ENCODE data around the gene SLC35F3.
"Not testable (repeated sequence)": the region's sequence is repeated elsewhere in the genome, so short reads cannot be mapped to it uniquely, and the experiment has no call there.

SLC35F3 gene

GRCh38 chr1:234111458-234112142 lies 207.1 kb downstream of the SLC35F3 start:
- peak in 1 of 3 donors; percentile 6 for DNase-seq

GRCh38 chr1:234114648-234115307 lies 210.3 kb downstream of the SLC35F3 start:
- DNase-seq = peak; percentile 70 to 85 (median 80)

GRCh38 chr1:234118911-234119310 lies 214.4 kb downstream of the SLC35F3 start:
- DNase-seq = no peak

GRCh38 chr1:234119431-234119830 lies 215.0 kb downstream of the SLC35F3 start:
- no peak for DNase-seq

GRCh38 chr1:234120327-234120944 lies 216.0 kb downstream of the SLC35F3 start:
- DNase-seq = no peak

GRCh38 chr1:234121659-234122058 lies 217.2 kb downstream of the SLC35F3 start:
- not testable (repeated sequence) for DNase-seq

GRCh38 chr1:234122571-234122970 lies 218.1 kb downstream of the SLC35F3 start:
- not testable (repeated sequence) for DNase-seq

- no peak for DNase-seq
Observed at GRCh38 chr1:234123867-234124266, 219.4 kb downstream of the SLC35F3 start.

- peak in 2 of 3 donors; percentile 31 to 45 for DNase-seq
Observed at GRCh38 chr1:234125283-234125682, 220.8 kb downstream of the SLC35F3 start.

- no peak for DNase-seq
Observed at GRCh38 chr1:234125714-234126113, 221.2 kb downstream of the SLC35F3 start.

GRCh38 chr1:234127026-234127671 lies 222.7 kb downstream of the SLC35F3 start:
- DNase-seq = no peak

GRCh38 chr1:234132795-234133194 lies 228.3 kb downstream of the SLC35F3 start:
- DNase-seq = no peak

- no peak for DNase-seq
Observed at GRCh38 chr1:234134878-234135277, 230.4 kb downstream of the SLC35F3 start.

GRCh38 chr1:234135501-234135900 lies 231.0 kb downstream of the SLC35F3 start:
- no peak for DNase-seq

GRCh38 chr1:234136073-234136472 lies 231.6 kb downstream of the SLC35F3 start:
- DNase-seq = no peak

GRCh38 chr1:234139966-234140365 lies 235.5 kb downstream of the SLC35F3 start:
- DNase-seq = peak in 2 of 3 donors; percentile 7 to 11

- no peak for DNase-seq
Observed at GRCh38 chr1:234140388-234140787, 235.9 kb downstream of the SLC35F3 start.

GRCh38 chr1:234141006-234141405 lies 236.5 kb downstream of the SLC35F3 start:
- DNase-seq = no peak

GRCh38 chr1:234143681-234144080 lies 239.2 kb downstream of the SLC35F3 start:
- DNase-seq = no peak

- DNase-seq = no peak
Observed at GRCh38 chr1:234144901-234145300, 240.4 kb downstream of the SLC35F3 start.

GRCh38 chr1:234148350-234148749 lies 243.9 kb downstream of the SLC35F3 start:
- no peak for DNase-seq

- no peak for DNase-seq
Observed at GRCh38 chr1:234148816-234149215, 244.3 kb downstream of the SLC35F3 start.

GRCh38 chr1:234149217-234149616 lies 244.7 kb downstream of the SLC35F3 start:
- peak; percentile 10 to 44 (median 13) for DNase-seq
